DMS 273 treated with DMSO at 0.1 percent for 48 hours (cell line): ENCODE results near the gene ARMC9.

Source experiments
- DNase-seq: peaks from one replicate; lab custom pipeline; 2025; lab: John Stamatoyannopoulos, UW

The ARMC9 gene

GRCh38 chr2:231204581-231204980 is 6.2 kb downstream of the ARMC9 start:
- no peak for DNase-seq

GRCh38 chr2:231207734-231208133 is 9.3 kb downstream of the ARMC9 start:
- no peak for DNase-seq

GRCh38 chr2:231210782-231211181 is 12.4 kb downstream of the ARMC9 start:
- DNase-seq: no peak

GRCh38 chr2:231211486-231211885 is 13.1 kb downstream of the ARMC9 start:
- DNase-seq: no peak

- DNase-seq: no peak
These were observed 14.0 kb downstream of the ARMC9 start for GRCh38 chr2:231212329-231212845.

- DNase-seq: no peak
These were observed 15.7 kb downstream of the ARMC9 start for GRCh38 chr2:231213931-231214642.

- DNase-seq: no peak
These were observed 19.9 kb downstream of the ARMC9 start for GRCh38 chr2:231218366-231218765.

- no peak for DNase-seq
These were observed 20.9 kb downstream of the ARMC9 start for GRCh38 chr2:231219289-231219688.

GRCh38 chr2:231221761-231222160 is 23.3 kb downstream of the ARMC9 start:
- no peak for DNase-seq

- DNase-seq: no peak
These were observed 24.0 kb downstream of the ARMC9 start for GRCh38 chr2:231222318-231223000.

- DNase-seq: no peak
These were observed 24.6 kb downstream of the ARMC9 start for GRCh38 chr2:231223001-231223375.

- no peak for DNase-seq
These were observed 25.1 kb downstream of the ARMC9 start for GRCh38 chr2:231223458-231223976.

GRCh38 chr2:231227310-231228162 is 29.1 kb downstream of the ARMC9 start:
- DNase-seq: peak; percentile 30

- DNase-seq: no peak
These were observed 29.8 kb downstream of the ARMC9 start for GRCh38 chr2:231228223-231228622.

- no peak for DNase-seq
These were observed 30.6 kb downstream of the ARMC9 start for GRCh38 chr2:231228974-231229529.

- no peak for DNase-seq
These were observed 36.8 kb downstream of the ARMC9 start for GRCh38 chr2:231235217-231235616.

GRCh38 chr2:231238689-231239088 is 40.3 kb downstream of the ARMC9 start:
- no peak for DNase-seq

GRCh38 chr2:231239751-231240150 is 41.3 kb downstream of the ARMC9 start:
- DNase-seq: no peak

- no peak for DNase-seq
These were observed 43.5 kb downstream of the ARMC9 start for GRCh38 chr2:231241755-231242507.

- DNase-seq: no peak
These were observed 45.4 kb downstream of the ARMC9 start for GRCh38 chr2:231243866-231244265.
